SK-N-SH (cell line): ENCODE measurements around the gene YKT6. TPM values are rescaled to one million over a fixed set of nuclear protein-coding genes. Genes with fewer than 3 reads are reported as not detected.

ENCODE experiments used
- CTCF ChIA-PET: fragments of 300-600, 350-600 bp; formaldehyde crosslinking; extraction: SDS; loops from one replicate; lab custom pipeline; 2021; lab: Yijun Ruan, JAX
- POLR2A ChIA-PET: fragments of 350-600 bp; sonication (Branson Sonifier 250); formaldehyde crosslinking; extraction: SDS; loops from one replicate; lab custom pipeline; 2020; ENCODE audit warnings: antibody characterized with exemption, inconsistent platforms; lab: Yijun Ruan, JAX
- DNase-seq: peaks from one replicate; pipeline ENCODE4 v3.0.0; 2012
- H2AFZ ChIP-seq: fragments of 200-600 bp; sonication (generic); 2 replicates; pipeline ENCODE4 v1.8.1; 2016; ENCODE audit warnings: antibody characterized with exemption, mild to moderate bottlenecking, low read depth
- H3F3A ChIP-seq: fragments of 200-600 bp; sonication (generic); replicated peaks from 2 replicates; pipeline ENCODE3; 2016; ENCODE audit warnings: antibody characterized with exemption, mild to moderate bottlenecking; ENCODE audit not compliant: insufficient read depth
- H3K27ac ChIP-seq, 2 experiments: fragments of 200-500 bp in 1 of 2; fragments of 200-600 bp in 1 of 2; sonication (Bioruptor generic) in 1 of 2; sonication (generic), shearing (Covaris generic) in 1 of 2; 2 replicates each; pipeline versions ENCODE4 v1.5.1 to v1.6.1; 2014 to 2016; ENCODE audit warnings: low read depth in 2 of 2, inconsistent platforms in 1 of 2, low read length in 1 of 2, mild to moderate bottlenecking in 1 of 2, mixed read lengths in 1 of 2
- H3K27me3 ChIP-seq: fragments of 200-600 bp; sonication (generic), shearing (Covaris generic); 2 replicates; pipeline ENCODE4 v1.6.1; 2016; ENCODE audit warnings: mixed run types; ENCODE audit not compliant: insufficient read depth
- H3K36me3 ChIP-seq, 2 experiments: fragments of 200-500 bp in 1 of 2; fragments of 200-600 bp in 1 of 2; sonication (Bioruptor generic) in 1 of 2; sonication (generic) in 1 of 2; replicated peaks in 1 of 2; 2 replicates each; pipeline versions ENCODE3 to v1.5.1; 2014 to 2016; ENCODE audit warnings: low read length in 1 of 2, mild to moderate bottlenecking in 1 of 2; ENCODE audit not compliant: insufficient read depth in 2 of 2, control insufficient read depth in 1 of 2
- H3K4me1 ChIP-seq, 2 experiments: fragments of 200-500 bp in 1 of 2; fragments of 200-600 bp in 1 of 2; sonication (Bioruptor generic) in 1 of 2; sonication (generic), shearing (Covaris generic) in 1 of 2; 2 replicates each; pipeline versions ENCODE4 v1.5.1 to v1.6.1; 2014 to 2016; ENCODE audit warnings: low read depth in 1 of 2, low read length in 1 of 2, mixed run types in 1 of 2; ENCODE audit not compliant: insufficient read depth in 2 of 2, control insufficient read depth in 1 of 2
- H3K4me2 ChIP-seq: fragments of 200-600 bp; sonication (generic), shearing (Covaris generic); 2 replicates; pipeline ENCODE4 v1.6.1; 2017; ENCODE audit warnings: mixed run types
- H3K4me3 ChIP-seq, 2 experiments: fragments of 200-500 bp in 1 of 2; fragments of 200-600 bp in 1 of 2; sonication (Bioruptor generic) in 1 of 2; sonication (generic), shearing (Covaris generic) in 1 of 2; 2 replicates each; pipeline versions ENCODE4 v1.5.1 to v1.8.1; 2014 to 2016; ENCODE audit warnings: low read depth in 2 of 2, inconsistent platforms in 1 of 2, low read length in 1 of 2, mild to moderate bottlenecking in 1 of 2, mixed read lengths in 1 of 2, moderate library complexity in 1 of 2
- H3K79me2 ChIP-seq: fragments of 200-600 bp; sonication (generic); 2 replicates; pipeline ENCODE4 v1.8.1; 2017; ENCODE audit warnings: mild to moderate bottlenecking; ENCODE audit not compliant: insufficient read depth
- H3K9ac ChIP-seq: fragments of 200-600 bp; sonication (generic); 2 replicates; pipeline ENCODE4 v1.6.1; 2017; ENCODE audit warnings: mixed run types
- H3K9me2 ChIP-seq: fragments of 200-600 bp; sonication (generic); 2 replicates; pipeline ENCODE4 v1.6.1; 2017; ENCODE audit warnings: mixed run types
- H3K9me3 ChIP-seq: fragments of 200-600 bp; sonication (generic); 2 replicates; pipeline ENCODE4 v1.6.1; 2017; ENCODE audit warnings: mixed run types, mild to moderate bottlenecking, moderate library complexity
- H4K20me1 ChIP-seq: fragments of 200-600 bp; sonication (generic); 2 replicates; pipeline ENCODE4 v1.6.1; 2017; ENCODE audit warnings: mild to moderate bottlenecking, mixed run types; ENCODE audit not compliant: insufficient read depth
- FOXJ3 ChIP-seq: sonication (generic); formaldehyde crosslinking; IDR thresholded peaks from 2 replicates; pipeline ENCODE4 v1.5.1; 2020; ENCODE audit warnings: mild to moderate bottlenecking, missing genetic modification reagents
- MEF2A ChIP-seq: IDR thresholded peaks from 2 replicates; pipeline ENCODE4 v1.4.0; 2012; ENCODE audit warnings: low read depth, borderline replicate concordance
- MXI1 ChIP-seq: IDR thresholded peaks from 2 replicates; pipeline ENCODE4 v1.6.1; 2012; ENCODE audit warnings: mild to moderate bottlenecking, low read depth, low read length, improper control_type of control experiment
- NFIC ChIP-seq: IDR thresholded peaks from 2 replicates; pipeline ENCODE4 v1.4.0; 2012; ENCODE audit warnings: borderline replicate concordance
- NRF1 ChIP-seq: IDR thresholded peaks from 2 replicates; pipeline ENCODE4 v1.6.1; 2012; ENCODE audit warnings: low read depth, mild to moderate bottlenecking, low read length
- POLR2AphosphoS5 ChIP-seq: IDR thresholded peaks from 2 replicates; pipeline ENCODE4 v1.6.1; 2012; ENCODE audit warnings: low read depth, low read length
- RAD21 ChIP-seq: IDR thresholded peaks from 2 replicates; pipeline ENCODE4 v1.6.1; 2012; ENCODE audit warnings: mild to moderate bottlenecking, low read length
- RXRA ChIP-seq: IDR thresholded peaks from 2 replicates; pipeline ENCODE4 v1.4.0; 2012; ENCODE audit warnings: low read depth, mild to moderate bottlenecking, borderline replicate concordance
- TCF12 ChIP-seq: IDR thresholded peaks from 2 replicates; pipeline ENCODE4 v1.4.0; 2012
- TEAD4 ChIP-seq: IDR thresholded peaks from 2 replicates; pipeline ENCODE4 v1.4.0; 2012; ENCODE audit warnings: mild to moderate bottlenecking, borderline replicate concordance; ENCODE audit not compliant: insufficient read depth
- WGBS: methylation state at CpG from one replicate; pipeline ENCODE4 v1.1.6; 2017; ENCODE audit warnings: low lambda C conversion rate; 5-methylcytosine and 5-hydroxymethylcytosine counted together
- polyA plus RNA-seq, 3 experiments: library from polyadenylated mRNA; depleted of rRNA; stranded (reverse); fragments of >200 nt; gene quantifications; 2 replicates each; pipeline ENCODE4 v1.2.3, GENCODE V29; 2012
- TF ChIP-seq, protein P1 (sequence below): fragments of 150-350 bp; IDR thresholded peaks from 2 replicates; pipeline ENCODE4 v1.6.1; 2016; ENCODE audit warnings: mild to moderate bottlenecking, low read depth, low read length
- TF ChIP-seq, protein P2 (sequence below): fragments of 200-600 bp; sonication (generic); IDR thresholded peaks from 2 replicates; pipeline ENCODE4 v1.6.1; 2017; ENCODE audit warnings: antibody characterized with exemption, mild to moderate bottlenecking, moderate library complexity
- TF ChIP-seq, protein P3 (sequence below): IDR thresholded peaks from 2 replicates; pipeline ENCODE4; 2012
- TF ChIP-seq, protein P4 (sequence below): IDR thresholded peaks from 2 replicates; pipeline ENCODE4 v1.4.0; 2012; ENCODE audit warnings: low read depth

YKT6 gene
- polyA plus RNA-seq, 1 of the 3 experiments (the other 2 are of a cell fraction), result 170 TPM

DNA sequence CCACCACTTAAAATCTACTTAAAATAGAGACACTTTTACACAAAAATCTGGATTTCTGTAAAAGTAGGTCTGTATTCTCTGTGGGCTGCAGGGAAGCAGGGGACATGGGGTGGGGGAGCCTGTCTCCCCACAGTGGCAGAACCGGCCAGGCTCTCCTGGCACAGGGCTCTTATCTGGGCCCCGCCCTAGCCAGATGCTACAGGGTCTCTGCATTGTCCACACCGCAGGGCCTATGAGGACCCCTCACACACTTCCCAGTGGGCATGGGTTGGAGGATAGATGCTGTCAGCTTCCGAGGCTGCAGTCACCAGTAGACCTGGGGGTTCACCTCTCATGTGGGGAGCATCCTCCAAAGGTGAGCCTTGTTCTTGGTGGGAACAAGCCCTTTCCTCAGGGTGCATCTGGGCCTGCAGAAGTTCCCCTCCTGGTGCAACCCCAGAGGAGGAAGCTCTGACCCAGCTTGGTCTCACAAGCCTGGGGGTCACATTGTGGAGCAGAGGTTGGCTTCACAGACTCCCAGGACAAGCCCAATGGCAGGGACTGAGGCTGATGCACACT, 44.2 kb upstream of the YKT6 start:
- H3F3A ChIP-seq, result no peaks in the 10 kb centered on the region
- H3K27me3 ChIP-seq, result no peaks in the 10 kb centered on the region
- TF ChIP-seq TCF12, result no peak
- no peak for TF ChIP-seq TEAD4
- no peak for TF ChIP-seq MEF2A
- TF ChIP-seq, protein P1, sequence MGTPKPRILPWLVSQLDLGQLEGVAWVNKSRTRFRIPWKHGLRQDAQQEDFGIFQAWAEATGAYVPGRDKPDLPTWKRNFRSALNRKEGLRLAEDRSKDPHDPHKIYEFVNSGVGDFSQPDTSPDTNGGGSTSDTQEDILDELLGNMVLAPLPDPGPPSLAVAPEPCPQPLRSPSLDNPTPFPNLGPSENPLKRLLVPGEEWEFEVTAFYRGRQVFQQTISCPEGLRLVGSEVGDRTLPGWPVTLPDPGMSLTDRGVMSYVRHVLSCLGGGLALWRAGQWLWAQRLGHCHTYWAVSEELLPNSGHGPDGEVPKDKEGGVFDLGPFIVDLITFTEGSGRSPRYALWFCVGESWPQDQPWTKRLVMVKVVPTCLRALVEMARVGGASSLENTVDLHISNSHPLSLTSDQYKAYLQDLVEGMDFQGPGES, result no peak
- TF ChIP-seq, protein P2, sequence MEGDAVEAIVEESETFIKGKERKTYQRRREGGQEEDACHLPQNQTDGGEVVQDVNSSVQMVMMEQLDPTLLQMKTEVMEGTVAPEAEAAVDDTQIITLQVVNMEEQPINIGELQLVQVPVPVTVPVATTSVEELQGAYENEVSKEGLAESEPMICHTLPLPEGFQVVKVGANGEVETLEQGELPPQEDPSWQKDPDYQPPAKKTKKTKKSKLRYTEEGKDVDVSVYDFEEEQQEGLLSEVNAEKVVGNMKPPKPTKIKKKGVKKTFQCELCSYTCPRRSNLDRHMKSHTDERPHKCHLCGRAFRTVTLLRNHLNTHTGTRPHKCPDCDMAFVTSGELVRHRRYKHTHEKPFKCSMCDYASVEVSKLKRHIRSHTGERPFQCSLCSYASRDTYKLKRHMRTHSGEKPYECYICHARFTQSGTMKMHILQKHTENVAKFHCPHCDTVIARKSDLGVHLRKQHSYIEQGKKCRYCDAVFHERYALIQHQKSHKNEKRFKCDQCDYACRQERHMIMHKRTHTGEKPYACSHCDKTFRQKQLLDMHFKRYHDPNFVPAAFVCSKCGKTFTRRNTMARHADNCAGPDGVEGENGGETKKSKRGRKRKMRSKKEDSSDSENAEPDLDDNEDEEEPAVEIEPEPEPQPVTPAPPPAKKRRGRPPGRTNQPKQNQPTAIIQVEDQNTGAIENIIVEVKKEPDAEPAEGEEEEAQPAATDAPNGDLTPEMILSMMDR, result no peak
- no peak for TF ChIP-seq RAD21
- TF ChIP-seq, protein P3, sequence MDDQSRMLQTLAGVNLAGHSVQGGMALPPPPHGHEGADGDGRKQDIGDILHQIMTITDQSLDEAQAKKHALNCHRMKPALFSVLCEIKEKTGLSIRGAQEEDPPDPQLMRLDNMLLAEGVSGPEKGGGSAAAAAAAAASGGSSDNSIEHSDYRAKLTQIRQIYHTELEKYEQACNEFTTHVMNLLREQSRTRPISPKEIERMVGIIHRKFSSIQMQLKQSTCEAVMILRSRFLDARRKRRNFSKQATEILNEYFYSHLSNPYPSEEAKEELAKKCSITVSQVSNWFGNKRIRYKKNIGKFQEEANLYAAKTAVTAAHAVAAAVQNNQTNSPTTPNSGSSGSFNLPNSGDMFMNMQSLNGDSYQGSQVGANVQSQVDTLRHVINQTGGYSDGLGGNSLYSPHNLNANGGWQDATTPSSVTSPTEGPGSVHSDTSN, result no peak
- TF ChIP-seq POLR2AphosphoS5, result no peak
- TF ChIP-seq NFIC, result no peak
- TF ChIP-seq RXRA, result no peak
- TF ChIP-seq, protein P4, sequence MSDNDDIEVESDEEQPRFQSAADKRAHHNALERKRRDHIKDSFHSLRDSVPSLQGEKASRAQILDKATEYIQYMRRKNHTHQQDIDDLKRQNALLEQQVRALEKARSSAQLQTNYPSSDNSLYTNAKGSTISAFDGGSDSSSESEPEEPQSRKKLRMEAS, result no peak
- TF ChIP-seq MXI1, result no peak
- no peak for TF ChIP-seq FOXJ3
- no peak for TF ChIP-seq NRF1
- 67% methylated on average over 1 of the region's 4 CpGs for WGBS
- H3K79me2 ChIP-seq, result no peaks in the 10 kb centered on the region
- H3K9me3 ChIP-seq, result no peaks in the 10 kb centered on the region
- H4K20me1 ChIP-seq, result no peaks in the 10 kb centered on the region
- no peak overlapping the region for H3K4me2 ChIP-seq
- ChIA-PET CTCF (interaction anchor here (0.7 to 1.6 kb wide), 2 partner anchors 45 to 84 kb away, joined by 3 to 5 read pairs; no protein-coding TSS in a partner anchor), POLR2A (no interaction called here)
- no peak for DNase-seq
- H3K4me1 ChIP-seq, result peaks cover 0 to 25% of the 10 kb centered on the region in 2 experiments; a peak in 1 of 4 replicates
- H3K4me3 ChIP-seq, result no peak overlapping the region
- H3K36me3 ChIP-seq, result no peaks in the 10 kb centered on the region
- no peaks in the 10 kb centered on the region for H3K9me2 ChIP-seq
- H3K27ac ChIP-seq, result no peak overlapping the region
- no peak overlapping the region for H3K9ac ChIP-seq
- no peak overlapping the region for H2AFZ ChIP-seq
